Parathyroid adenoma (tissue), 2 donors: ENCODE data around the gene RAB20.

Source experiments
- H2AFZ ChIP-seq: fragments of 300-600 bp; sonication (generic); one replicate; pipeline ENCODE4 v1.7.0; 2017; ENCODE audit warnings: antibody characterized with exemption, mild to moderate bottlenecking
- H3K27ac ChIP-seq: fragments of 300-600 bp; sonication (generic); one replicate; pipeline ENCODE4 v1.7.0; 2017
- H3K27me3 ChIP-seq: fragments of 300-600 bp; sonication (generic); one replicate; pipeline ENCODE4 v1.7.0; 2017; ENCODE audit warnings: low read length; ENCODE audit not compliant: control insufficient read depth, insufficient read depth
- H3K36me3 ChIP-seq: fragments of 300-600 bp; sonication (generic); one replicate; pipeline ENCODE4 v1.7.0; 2017; ENCODE audit warnings: low read length; ENCODE audit not compliant: control insufficient read depth, insufficient read depth
- H3K4me1 ChIP-seq: fragments of 300-600 bp; sonication (generic); one replicate; pipeline ENCODE4 v1.7.0; 2017; ENCODE audit warnings: control low read depth
- H3K4me2 ChIP-seq: fragments of 300-600 bp; sonication (generic); one replicate; pipeline ENCODE4 v1.7.0; 2017; ENCODE audit warnings: low read length
- H3K4me3 ChIP-seq: fragments of 300-600 bp; sonication (generic); one replicate; pipeline ENCODE4 v1.7.0; 2017; ENCODE audit warnings: low read depth, low read length
- H3K79me2 ChIP-seq: fragments of 300-600 bp; sonication (generic); one replicate; pipeline ENCODE4 v1.7.0; 2017; ENCODE audit warnings: control low read depth
- H3K9ac ChIP-seq: fragments of 300-600 bp; sonication (generic); one replicate; pipeline ENCODE4 v1.7.0; 2017; ENCODE audit warnings: mild to moderate bottlenecking
- H3K9me3 ChIP-seq: fragments of 300-600 bp; sonication (generic); one replicate; pipeline ENCODE4 v1.7.0; 2017; ENCODE audit warnings: low read length; ENCODE audit not compliant: control insufficient read depth
- TF ChIP-seq, protein P1 (sequence below): fragments of 300-600 bp; sonication (generic); IDR thresholded peaks from one replicate; pipeline ENCODE4 v1.7.0; 2017; ENCODE audit warnings: antibody characterized with exemption, mild to moderate bottlenecking
- donor health status: primary hyperparathyroidism.

RAB20 gene

DNA sequence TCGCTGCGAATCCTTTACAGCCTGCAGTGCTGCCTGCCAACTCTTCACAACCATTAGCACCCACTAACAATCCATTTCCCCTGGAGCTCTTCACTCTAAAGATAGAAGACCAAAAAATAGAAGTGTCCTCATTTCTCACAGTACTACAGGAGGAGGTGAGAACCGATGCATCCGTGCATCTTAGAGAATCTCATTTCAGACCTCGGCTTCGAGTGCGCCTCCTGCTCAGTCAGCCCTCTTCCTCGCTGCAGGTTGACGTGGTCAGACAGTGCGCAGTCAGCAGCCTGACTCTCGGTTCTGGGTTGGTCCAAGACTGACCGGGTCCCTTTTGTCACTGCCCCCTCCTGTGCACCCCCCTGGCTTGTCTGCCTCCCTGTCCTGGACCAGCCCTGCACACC lies 85.3 kb downstream of the RAB20 start:
- no peaks in the 10 kb centered on the region for H3K36me3 ChIP-seq
- H3K79me2 ChIP-seq = no peaks in the 10 kb centered on the region
- no peak overlapping the region for H2AFZ ChIP-seq
- H3K9me3 ChIP-seq = no peaks in the 10 kb centered on the region
- no peak overlapping the region for H3K4me2 ChIP-seq
- no peaks in the 10 kb centered on the region for H3K27me3 ChIP-seq
- no peaks in the 10 kb centered on the region for H3K4me1 ChIP-seq
- no peak overlapping the region for H3K4me3 ChIP-seq
- no peak overlapping the region for H3K27ac ChIP-seq
- H3K9ac ChIP-seq = no peak overlapping the region
- TF ChIP-seq, protein P1, sequence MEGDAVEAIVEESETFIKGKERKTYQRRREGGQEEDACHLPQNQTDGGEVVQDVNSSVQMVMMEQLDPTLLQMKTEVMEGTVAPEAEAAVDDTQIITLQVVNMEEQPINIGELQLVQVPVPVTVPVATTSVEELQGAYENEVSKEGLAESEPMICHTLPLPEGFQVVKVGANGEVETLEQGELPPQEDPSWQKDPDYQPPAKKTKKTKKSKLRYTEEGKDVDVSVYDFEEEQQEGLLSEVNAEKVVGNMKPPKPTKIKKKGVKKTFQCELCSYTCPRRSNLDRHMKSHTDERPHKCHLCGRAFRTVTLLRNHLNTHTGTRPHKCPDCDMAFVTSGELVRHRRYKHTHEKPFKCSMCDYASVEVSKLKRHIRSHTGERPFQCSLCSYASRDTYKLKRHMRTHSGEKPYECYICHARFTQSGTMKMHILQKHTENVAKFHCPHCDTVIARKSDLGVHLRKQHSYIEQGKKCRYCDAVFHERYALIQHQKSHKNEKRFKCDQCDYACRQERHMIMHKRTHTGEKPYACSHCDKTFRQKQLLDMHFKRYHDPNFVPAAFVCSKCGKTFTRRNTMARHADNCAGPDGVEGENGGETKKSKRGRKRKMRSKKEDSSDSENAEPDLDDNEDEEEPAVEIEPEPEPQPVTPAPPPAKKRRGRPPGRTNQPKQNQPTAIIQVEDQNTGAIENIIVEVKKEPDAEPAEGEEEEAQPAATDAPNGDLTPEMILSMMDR = no peak

DNA sequence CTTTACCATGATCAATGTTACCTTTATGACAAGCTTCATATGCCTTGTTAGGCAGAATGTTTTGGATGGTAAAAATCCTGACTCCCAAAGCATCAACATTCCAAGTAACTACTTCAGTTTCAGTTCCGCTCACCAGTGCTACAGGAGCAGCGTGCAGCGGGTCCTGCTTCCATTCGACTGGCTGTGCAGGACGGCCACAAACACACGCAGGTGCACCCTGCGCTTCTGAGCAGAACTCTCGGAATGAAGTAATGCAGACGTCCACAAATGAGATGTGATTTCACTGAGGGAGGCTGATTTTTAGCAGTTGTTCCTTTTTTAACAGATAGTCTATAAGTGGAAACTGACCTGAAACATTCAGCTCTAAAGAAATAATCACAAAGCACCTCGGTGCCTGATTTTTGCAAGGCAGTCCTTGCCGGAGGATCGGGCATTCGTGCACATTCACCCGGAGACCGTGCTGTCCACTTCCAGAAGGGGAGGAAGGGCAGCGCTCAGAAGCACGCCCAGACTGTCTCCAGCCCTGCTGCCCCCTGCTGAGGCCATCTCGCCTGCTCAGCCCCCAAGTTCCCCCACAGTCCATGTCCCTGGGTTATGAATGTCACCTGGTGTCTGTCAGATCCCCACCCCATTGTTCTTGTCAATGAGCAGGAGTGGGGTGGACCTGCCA lies 85.8 kb downstream of the RAB20 start:
- H3K27me3 ChIP-seq = no peaks in the 10 kb centered on the region
- no peak overlapping the region for H3K4me3 ChIP-seq
- H3K27ac ChIP-seq = no peak overlapping the region
- H3K4me2 ChIP-seq = no peak overlapping the region
- H3K9me3 ChIP-seq = no peaks in the 10 kb centered on the region
- H3K36me3 ChIP-seq = no peaks in the 10 kb centered on the region
- no peak overlapping the region for H3K9ac ChIP-seq
- H3K79me2 ChIP-seq = no peaks in the 10 kb centered on the region
- TF ChIP-seq, protein P1 = no peak
- H3K4me1 ChIP-seq = no peaks in the 10 kb centered on the region
- H2AFZ ChIP-seq = no peak overlapping the region

DNA sequence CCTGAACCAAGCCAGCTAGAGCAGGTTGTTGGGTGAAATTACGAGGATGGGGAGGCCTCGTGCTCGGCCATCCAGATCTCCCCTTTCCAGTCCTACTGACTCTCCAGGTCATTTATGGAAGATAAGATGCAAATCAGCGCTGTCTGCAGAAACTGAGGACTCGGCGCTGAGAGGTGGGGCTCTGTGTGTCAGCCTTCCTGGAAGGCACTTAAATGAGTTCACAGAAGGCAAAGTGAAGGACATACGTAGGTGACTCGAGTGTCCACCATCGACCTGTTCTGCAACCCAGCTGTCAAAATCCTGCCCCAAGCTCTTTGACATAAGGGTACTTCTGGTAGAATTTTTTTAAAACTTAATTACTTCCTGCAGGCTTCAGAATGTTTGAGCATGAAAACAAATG lies 86.4 kb downstream of the RAB20 start:
- Histone ChIP-seq H3K9ac (no peak overlapping the region), H3K9me3 (no peaks in the 10 kb centered on the region), H3K27me3 (no peaks in the 10 kb centered on the region), H3K27ac (no peak overlapping the region), H3K36me3 (no peaks in the 10 kb centered on the region), H3K4me2 (no peak overlapping the region), H3K4me1 (no peaks in the 10 kb centered on the region), H2AFZ (no peak overlapping the region), H3K4me3 (no peak overlapping the region), H3K79me2 (no peaks in the 10 kb centered on the region)
- TF ChIP-seq, protein P1 = no peak

DNA sequence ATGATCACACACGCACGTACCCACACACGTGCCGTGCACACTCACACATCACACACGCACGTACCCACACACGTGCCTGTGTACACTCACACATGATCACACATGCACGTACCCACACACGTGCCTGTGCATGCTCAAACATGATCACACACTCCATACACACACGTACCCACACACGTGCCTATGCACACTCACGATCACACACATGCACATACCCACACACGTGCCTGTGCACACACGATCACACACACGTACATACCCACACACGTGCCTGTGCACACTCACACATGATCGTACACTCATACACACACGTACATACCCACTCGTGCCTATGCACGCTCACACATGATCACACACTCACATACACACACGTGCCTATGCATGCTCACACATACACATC lies 86.8 kb downstream of the RAB20 start:
- Histone ChIP-seq H3K4me1 (no peaks in the 10 kb centered on the region), H3K27ac (no peak overlapping the region), H3K9ac (no peak overlapping the region), H3K79me2 (no peaks in the 10 kb centered on the region), H2AFZ (no peak overlapping the region), H3K9me3 (no peaks in the 10 kb centered on the region), H3K4me2 (no peak overlapping the region), H3K27me3 (no peaks in the 10 kb centered on the region), H3K36me3 (no peaks in the 10 kb centered on the region), H3K4me3 (no peak overlapping the region)
- TF ChIP-seq, protein P1 = no peak
